PC-3 (cell line): ENCODE results near the gene ROCK2. TPM values are rescaled to one million over a fixed set of nuclear protein-coding genes. Genes with fewer than 3 reads are reported as not detected.
A peak's percentile ranks its signal among the peaks of the same experiment; 100 is the strongest.

Source experiments
- ATAC-seq: fragments of 200-7000 bp; cut with Tn5 transposase; 2 replicates; pipeline ENCODE4 v1.9.1; 2020; ENCODE audit warnings: mild to moderate bottlenecking, moderate library complexity
- BruUV-seq: library from RNA; stranded (reverse); fragments of 400-500 nt; replicated peaks from 2 replicates; lab custom pipeline; 2021; lab: Mats Ljungman, UMichigan
- CTCF ChIA-PET: fragments of 300-600 bp; sonication (Branson Sonifier 250); formaldehyde crosslinking; loops from one replicate; lab custom pipeline; 2022; ENCODE audit warnings: antibody characterized with exemption; lab: Charles Lee
- POLR2A ChIA-PET: fragments of 300-600 bp; sonication (Branson Sonifier 250); formaldehyde crosslinking; loops from one replicate; lab custom pipeline; 2022; ENCODE audit warnings: antibody characterized with exemption; ENCODE audit not compliant: unreplicated experiment; lab: Charles Lee
- DNase-seq: peaks from one replicate; pipeline ENCODE4 v3.0.0-alpha.2; 2015
- H2AFZ ChIP-seq: fragments of 300-600 bp; sonication (generic); 2 replicates; pipeline ENCODE4 v1.6.0; 2016; ENCODE audit warnings: antibody characterized with exemption, low read length
- H3F3A ChIP-seq: fragments of 300-600 bp; sonication (generic); one replicate; pipeline ENCODE4 v1.6.0; 2017; ENCODE audit warnings: antibody characterized with exemption, low read length, control low read depth, mild to moderate bottlenecking; ENCODE audit not compliant: unreplicated experiment
- H3K27ac ChIP-seq: fragments of 300-600 bp; sonication (generic); 2 replicates; pipeline ENCODE4 v1.5.1; 2016; ENCODE audit warnings: mild to moderate bottlenecking, low read length
- H3K27me3 ChIP-seq: fragments of 300-600 bp; sonication (generic); 2 replicates; pipeline ENCODE4 v1.6.1; 2016; ENCODE audit warnings: low read length, mixed read lengths
- H3K36me3 ChIP-seq: fragments of 300-600 bp; sonication (generic); 2 replicates; pipeline ENCODE4 v1.6.1; 2016; ENCODE audit warnings: low read depth, mixed run types, low read length, mixed read lengths
- H3K4me1 ChIP-seq: fragments of 300-600 bp; sonication (generic); 2 replicates; pipeline ENCODE4 v1.5.1; 2016; ENCODE audit warnings: low read length; ENCODE audit not compliant: insufficient read depth
- H3K4me2 ChIP-seq: fragments of 300-600 bp; sonication (generic); 2 replicates; pipeline ENCODE4 v1.6.0; 2016; ENCODE audit warnings: low read length
- H3K4me3 ChIP-seq: fragments of 300-600 bp; sonication (generic); 2 replicates; pipeline ENCODE4 v1.5.1; 2016; ENCODE audit warnings: mild to moderate bottlenecking, low read length, mixed read lengths
- H3K79me2 ChIP-seq: fragments of 300-600 bp; sonication (generic); 2 replicates; pipeline ENCODE4 v1.6.1; 2017; ENCODE audit warnings: low read length, mixed read lengths
- H3K9ac ChIP-seq: fragments of 300-600 bp; sonication (generic); 2 replicates; pipeline ENCODE4 v1.6.0; 2016; ENCODE audit warnings: mild to moderate bottlenecking, low read length
- H3K9me2 ChIP-seq: fragments of 300-600 bp; sonication (generic); replicated peaks from 2 replicates; pipeline ENCODE4 v1.6.1; 2016; ENCODE audit warnings: mixed run types, low read length, mixed read lengths
- H3K9me3 ChIP-seq: fragments of 300-600 bp; sonication (generic); 2 replicates; pipeline ENCODE4 v1.6.1; 2016; ENCODE audit warnings: low read length, mixed read lengths
- H4K20me1 ChIP-seq: fragments of 300-600 bp; sonication (generic); 2 replicates; pipeline ENCODE4 v1.6.1; 2016; ENCODE audit warnings: low read length, mixed read lengths
- EZH2 ChIP-seq: fragments of 300-600 bp; sonication (generic); IDR thresholded peaks from one replicate; pipeline ENCODE4 v1.6.1; 2017; ENCODE audit warnings: antibody characterized with exemption, mild to moderate bottlenecking, low read length; ENCODE audit not compliant: unreplicated experiment
- EZH2phosphoT487 ChIP-seq: fragments of 300-600 bp; sonication (generic); IDR thresholded peaks from 2 replicates; pipeline ENCODE4 v1.6.1; 2018; ENCODE audit warnings: mild to moderate bottlenecking, antibody characterized with exemption, low read length, borderline replicate concordance
- intact Hi-C: fragments of 100-400 bp; cut with micrococcal nuclease; formaldehyde crosslinking; loops from 2 replicates; pipeline ENCODE4 v1.9.0; 2023
- total RNA-seq: library from RNA; depleted of rRNA; stranded (reverse); fragments of >200 nt; gene quantifications from 2 replicates; pipeline ENCODE4 v1.2.3, GENCODE V29; 2014
- TF ChIP-seq, protein P1 (sequence below): fragments of 300-600 bp; sonication (generic); conservative IDR thresholded peaks from 2 replicates; pipeline ENCODE4 v1.5.1; 2017; ENCODE audit warnings: antibody characterized with exemption, low read depth, mild to moderate bottlenecking, low read length

ROCK2 gene
- total RNA-seq, 1 experiment from 2014 or later: 35.3 TPM

GRCh38 chr2:11155381-11156035, 188.9 kb downstream of the ROCK2 start, which contains the start of gene SLC66A3:
Gene SLC66A3 (plus strand): TSS chr2:11155467. CDS start chr2:11155547, 80 bp downstream.
- DNase-seq (peak; percentile 86), ATAC-seq (peak; percentile 90)
- H3K9me2 ChIP-seq: no peaks in the 10 kb centered on the region
- peak within 1 kb of the TSS; percentile 80 for H3K9ac ChIP-seq
- H3F3A ChIP-seq: no peaks in the 10 kb centered on the region
- POLR2A ChIA-PET: no interaction called here
- CTCF ChIA-PET: no interaction called here
- H3K27ac ChIP-seq: peak within 1 kb of the TSS; percentile 83
- no peaks in the 10 kb centered on the region for H4K20me1 ChIP-seq
- no peaks in the 10 kb centered on the region for H3K79me2 ChIP-seq
- peak within 1 kb of the TSS; percentile 95 for H2AFZ ChIP-seq
- TF ChIP-seq EZH2phosphoT487 (no peak), EZH2 (no peak)
- TF ChIP-seq, protein P1, sequence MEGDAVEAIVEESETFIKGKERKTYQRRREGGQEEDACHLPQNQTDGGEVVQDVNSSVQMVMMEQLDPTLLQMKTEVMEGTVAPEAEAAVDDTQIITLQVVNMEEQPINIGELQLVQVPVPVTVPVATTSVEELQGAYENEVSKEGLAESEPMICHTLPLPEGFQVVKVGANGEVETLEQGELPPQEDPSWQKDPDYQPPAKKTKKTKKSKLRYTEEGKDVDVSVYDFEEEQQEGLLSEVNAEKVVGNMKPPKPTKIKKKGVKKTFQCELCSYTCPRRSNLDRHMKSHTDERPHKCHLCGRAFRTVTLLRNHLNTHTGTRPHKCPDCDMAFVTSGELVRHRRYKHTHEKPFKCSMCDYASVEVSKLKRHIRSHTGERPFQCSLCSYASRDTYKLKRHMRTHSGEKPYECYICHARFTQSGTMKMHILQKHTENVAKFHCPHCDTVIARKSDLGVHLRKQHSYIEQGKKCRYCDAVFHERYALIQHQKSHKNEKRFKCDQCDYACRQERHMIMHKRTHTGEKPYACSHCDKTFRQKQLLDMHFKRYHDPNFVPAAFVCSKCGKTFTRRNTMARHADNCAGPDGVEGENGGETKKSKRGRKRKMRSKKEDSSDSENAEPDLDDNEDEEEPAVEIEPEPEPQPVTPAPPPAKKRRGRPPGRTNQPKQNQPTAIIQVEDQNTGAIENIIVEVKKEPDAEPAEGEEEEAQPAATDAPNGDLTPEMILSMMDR: no peak
- intact Hi-C loops: loop anchor here (2.0 to 10.0 kb wide), 3 partner anchors 23 to 189 kb away; partner anchors contain the start of gene ROCK2
- H3K4me1 ChIP-seq: peaks cover 12% of the 10 kb centered on the region
- no peaks in the 10 kb centered on the region for H3K36me3 ChIP-seq
- H3K4me3 ChIP-seq: peak within 1 kb of the TSS; percentile 78
- no peaks in the 10 kb centered on the region for H3K27me3 ChIP-seq
- H3K9me3 ChIP-seq: no peaks in the 10 kb centered on the region
- no TSS peak for BruUV-seq
- peak within 1 kb of the TSS; percentile 90 for H3K4me2 ChIP-seq

DNA sequence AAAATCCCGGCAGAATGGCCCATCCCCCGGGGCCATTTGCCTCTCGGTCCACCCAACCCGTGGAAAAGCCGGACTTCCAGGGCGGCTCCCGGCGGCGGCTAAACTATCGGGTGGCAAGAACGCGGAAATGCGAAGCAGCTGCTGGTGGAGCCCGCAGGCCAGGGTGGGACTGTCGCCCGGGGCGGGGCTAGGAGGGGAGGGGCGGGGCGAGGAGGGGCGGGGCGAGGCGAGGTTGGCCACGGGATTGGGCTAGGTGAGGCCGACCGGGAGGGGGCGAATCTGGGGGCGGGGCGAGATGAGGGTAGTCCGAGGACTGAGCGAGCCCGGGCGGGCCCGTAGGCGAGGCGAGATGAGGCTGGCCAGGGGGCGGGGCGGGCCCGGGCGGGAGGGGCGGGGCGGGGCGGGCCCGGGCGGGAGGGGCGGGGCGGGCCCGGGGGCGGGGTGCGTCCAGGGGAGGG, 189.5 kb downstream of the ROCK2 start:
- DNase-seq (peak; percentile 91), ATAC-seq (peak; percentile 84)
- peak overlapping the region; percentile 90 for H3K4me2 ChIP-seq
- peaks cover 12% of the 10 kb centered on the region for H3K4me1 ChIP-seq
- no peaks in the 10 kb centered on the region for H4K20me1 ChIP-seq
- no peaks in the 10 kb centered on the region for H3K36me3 ChIP-seq
- no peaks in the 10 kb centered on the region for H3K79me2 ChIP-seq
- intact Hi-C loops: loop anchor here (2.0 to 10.0 kb wide), 3 partner anchors 22 to 190 kb away; partner anchors contain the start of gene ROCK2
- H3K27me3 ChIP-seq: no peaks in the 10 kb centered on the region
- peak overlapping the region; percentile 95 for H2AFZ ChIP-seq
- H3K4me3 ChIP-seq: peak overlapping the region; percentile 68
- ChIA-PET CTCF (interaction anchor here (0.6 kb wide), 1 partner anchor 8 kb away, joined by 3 read pairs; no protein-coding TSS in a partner anchor), POLR2A (no interaction called here)
- TF ChIP-seq, protein P1: no peak
- TF ChIP-seq EZH2phosphoT487 (no peak), EZH2 (no peak)
- H3K27ac ChIP-seq: peak overlapping the region; percentile 83
- H3K9me3 ChIP-seq: no peaks in the 10 kb centered on the region
- no peaks in the 10 kb centered on the region for H3F3A ChIP-seq
- H3K9ac ChIP-seq: peak overlapping the region; percentile 80
- H3K9me2 ChIP-seq: no peaks in the 10 kb centered on the region
- BruUV-seq: no TSS peak
